Mammary epithelial cell (primary cell): ENCODE measurements around the gene ADO.

Source experiments
- EZH2 ChIP-seq: IDR thresholded peaks from 2 replicates; pipeline ENCODE4 v1.6.1; 2012; ENCODE audit warnings: low read length, inconsistent platforms, borderline replicate concordance
- TF ChIP-seq, protein P1 (sequence below), 2 donors: IDR thresholded peaks in 1 of 2; conservative IDR thresholded peaks in 1 of 2; 2 replicates each; pipeline ENCODE4 v1.5.1; 2011 to 2012; ENCODE audit warnings: inconsistent platforms in 2 of 2, low read length in 2 of 2, mild to moderate bottlenecking in 2 of 2, control low read depth in 1 of 2, low read depth in 1 of 2; ENCODE audit not compliant: insufficient read depth in 1 of 2; ENCODE audit errors: extremely low read depth in 1 of 2

DNA sequence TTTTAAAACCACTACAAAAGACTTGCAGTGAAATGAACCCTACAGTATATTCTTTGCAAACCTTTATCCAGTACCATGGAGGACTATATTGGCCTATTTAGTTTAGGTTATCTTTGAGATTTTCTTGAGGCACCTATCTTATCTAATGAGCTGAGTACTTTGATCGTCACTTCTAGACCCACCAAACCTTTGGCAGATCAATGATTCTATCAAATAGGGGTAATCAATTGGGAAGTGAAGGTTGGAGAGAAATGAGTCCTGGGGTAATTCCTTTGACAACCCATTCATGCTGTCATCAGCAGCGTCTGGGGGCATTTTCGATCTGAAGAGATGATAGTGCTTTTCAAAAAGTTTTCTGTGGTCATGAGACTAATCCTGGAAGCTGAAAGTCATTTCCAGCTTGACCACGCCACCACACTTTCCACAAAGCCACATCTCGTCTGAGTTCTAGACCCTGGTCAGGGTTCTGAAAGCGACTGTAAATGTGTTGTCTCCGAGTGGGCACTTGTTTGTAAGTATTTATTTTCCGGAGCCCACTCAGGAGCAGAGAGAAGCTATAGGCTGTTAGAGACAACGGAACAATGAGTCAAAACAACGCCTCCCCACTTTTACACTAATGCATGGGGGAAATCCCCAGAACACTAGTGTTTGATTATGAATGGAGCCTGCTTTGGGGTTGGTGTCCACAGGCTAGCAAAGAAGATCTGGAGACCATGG, 6.8 kb downstream of the ADO start:
- TF ChIP-seq, protein P1, sequence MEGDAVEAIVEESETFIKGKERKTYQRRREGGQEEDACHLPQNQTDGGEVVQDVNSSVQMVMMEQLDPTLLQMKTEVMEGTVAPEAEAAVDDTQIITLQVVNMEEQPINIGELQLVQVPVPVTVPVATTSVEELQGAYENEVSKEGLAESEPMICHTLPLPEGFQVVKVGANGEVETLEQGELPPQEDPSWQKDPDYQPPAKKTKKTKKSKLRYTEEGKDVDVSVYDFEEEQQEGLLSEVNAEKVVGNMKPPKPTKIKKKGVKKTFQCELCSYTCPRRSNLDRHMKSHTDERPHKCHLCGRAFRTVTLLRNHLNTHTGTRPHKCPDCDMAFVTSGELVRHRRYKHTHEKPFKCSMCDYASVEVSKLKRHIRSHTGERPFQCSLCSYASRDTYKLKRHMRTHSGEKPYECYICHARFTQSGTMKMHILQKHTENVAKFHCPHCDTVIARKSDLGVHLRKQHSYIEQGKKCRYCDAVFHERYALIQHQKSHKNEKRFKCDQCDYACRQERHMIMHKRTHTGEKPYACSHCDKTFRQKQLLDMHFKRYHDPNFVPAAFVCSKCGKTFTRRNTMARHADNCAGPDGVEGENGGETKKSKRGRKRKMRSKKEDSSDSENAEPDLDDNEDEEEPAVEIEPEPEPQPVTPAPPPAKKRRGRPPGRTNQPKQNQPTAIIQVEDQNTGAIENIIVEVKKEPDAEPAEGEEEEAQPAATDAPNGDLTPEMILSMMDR (conservative IDR thresholded peaks at IDR 0.05 in 1 of 2, IDR thresholded peaks at IDR 0.05 in 1 of 2; ENCODE audit: extremely low read depth in 1 of 2, insufficient read depth in 1 of 2, low read depth in 1 of 2, low read length in 2 of 2): no peak
- TF ChIP-seq EZH2: no peak
